Uterus (tissue), 4 donors: Measurements from ENCODE around the gene CRY2. TPM values are rescaled to one million over a fixed set of nuclear protein-coding genes. Genes with fewer than 3 reads are reported as not detected.

Source experiments
- DNase-seq, 2 donors: peaks; one replicate each; pipeline ENCODE4 v3.0.0-alpha.2; 2019 to 2020
- H3K27ac ChIP-seq, 2 donors: fragments of 200-600 bp; sonication (generic); 1 replicate in 1 of 2; 2 replicates in 1 of 2; pipeline ENCODE4 v1.5.1; 2016 to 2018
- H3K27me3 ChIP-seq, 2 donors: fragments of 200-600 bp; sonication (generic); one replicate each; pipeline ENCODE4 v1.5.1; 2018 to 2019; ENCODE audit warnings: control low read depth in 1 of 2
- H3K36me3 ChIP-seq, 2 donors: fragments of 200-600 bp; sonication (generic); one replicate each; pipeline ENCODE4 v1.5.1; 2019; ENCODE audit warnings: control low read depth in 1 of 2
- H3K4me1 ChIP-seq, 2 donors: fragments of 200-600 bp; sonication (generic); one replicate each; pipeline ENCODE4 v1.5.1; 2018 to 2019; ENCODE audit warnings: control low read depth in 1 of 2
- H3K4me3 ChIP-seq, 2 donors: fragments of 200-600 bp; sonication (generic); 1 replicate in 1 of 2; 2 replicates in 1 of 2; pipeline ENCODE4 v1.5.1; 2018 to 2019; ENCODE audit warnings: mild to moderate bottlenecking in 1 of 2
- H3K9me3 ChIP-seq, 2 donors: fragments of 200-600 bp; sonication (generic); one replicate each; pipeline ENCODE4 v1.5.1; 2019; ENCODE audit warnings: control low read depth in 1 of 2
- POLR2A ChIP-seq, 2 donors: fragments of 450-650 bp; IDR thresholded peaks; one replicate each; pipeline ENCODE4 v1.6.1; 2016; ENCODE audit warnings: antibody characterized with exemption in 2 of 2, mild to moderate bottlenecking in 1 of 2, moderate library complexity in 1 of 2
- intact Hi-C: fragments of 100-400 bp; cut with DNase I; formaldehyde crosslinking; loops from one replicate; pipeline ENCODE4 v1.15.1; 2023; ENCODE audit warnings: low total_unique reads
- total RNA-seq, 4 donors: library from RNA; depleted of rRNA in 3 of 4; stranded (reverse); fragments of >200 nt in 3 of 4; gene quantifications; one replicate each; pipeline versions ENCODE4 v1.1.0 to v1.2.4, GENCODE V29; 2014 to 2023
- TF ChIP-seq, protein P1 (sequence below), 4 experiments: fragments of 200-600 bp in 2 of 4; fragments of 450-650 bp in 2 of 4; sonication (generic) in 2 of 4; IDR thresholded peaks; one replicate each; pipeline ENCODE4 v1.5.1; 2016 to 2019; ENCODE audit warnings: antibody characterized with exemption in 4 of 4, mild to moderate bottlenecking in 2 of 4, moderate library complexity in 1 of 4
- donor health status: DM: yes; HTN: yes; CAD: no.

CRY2 gene
- total RNA-seq, 4 donors from 2014 or later: 22.1 to 91.8 (median 61.0) TPM

DNA sequence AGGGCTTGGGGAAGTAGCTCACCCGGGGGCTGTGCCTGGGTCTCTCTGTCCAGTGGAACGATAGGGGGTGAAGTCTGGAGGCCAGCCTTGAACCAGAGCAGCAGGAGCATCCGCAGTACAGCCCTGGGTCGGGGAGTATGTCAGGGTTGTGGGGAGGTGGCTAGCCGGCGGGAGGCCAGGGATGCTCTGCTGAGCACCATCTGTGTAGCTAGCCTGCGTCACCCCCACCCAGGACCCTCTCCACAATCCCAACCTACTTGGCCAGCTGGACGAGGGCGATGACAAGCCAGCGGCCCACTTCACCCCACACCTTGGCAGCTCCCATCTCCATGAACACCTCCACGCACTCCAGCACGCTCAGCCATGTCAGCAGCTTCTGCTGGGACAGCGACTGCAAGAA is 68.2 kb downstream of the CRY2 start:
- DNase-seq: no peak
- Histone ChIP-seq H3K27ac (no peak overlapping the region), H3K4me3 (no peak overlapping the region), H3K36me3 (no peaks in the 10 kb centered on the region), H3K27me3 (no peaks in the 10 kb centered on the region), H3K4me1 (peaks cover 4 to 7% of the 10 kb centered on the region in 2 donors), H3K9me3 (no peaks in the 10 kb centered on the region)
- TF ChIP-seq POLR2A (IDR thresholded peaks at IDR 0.05): no peak
- TF ChIP-seq, protein P1, sequence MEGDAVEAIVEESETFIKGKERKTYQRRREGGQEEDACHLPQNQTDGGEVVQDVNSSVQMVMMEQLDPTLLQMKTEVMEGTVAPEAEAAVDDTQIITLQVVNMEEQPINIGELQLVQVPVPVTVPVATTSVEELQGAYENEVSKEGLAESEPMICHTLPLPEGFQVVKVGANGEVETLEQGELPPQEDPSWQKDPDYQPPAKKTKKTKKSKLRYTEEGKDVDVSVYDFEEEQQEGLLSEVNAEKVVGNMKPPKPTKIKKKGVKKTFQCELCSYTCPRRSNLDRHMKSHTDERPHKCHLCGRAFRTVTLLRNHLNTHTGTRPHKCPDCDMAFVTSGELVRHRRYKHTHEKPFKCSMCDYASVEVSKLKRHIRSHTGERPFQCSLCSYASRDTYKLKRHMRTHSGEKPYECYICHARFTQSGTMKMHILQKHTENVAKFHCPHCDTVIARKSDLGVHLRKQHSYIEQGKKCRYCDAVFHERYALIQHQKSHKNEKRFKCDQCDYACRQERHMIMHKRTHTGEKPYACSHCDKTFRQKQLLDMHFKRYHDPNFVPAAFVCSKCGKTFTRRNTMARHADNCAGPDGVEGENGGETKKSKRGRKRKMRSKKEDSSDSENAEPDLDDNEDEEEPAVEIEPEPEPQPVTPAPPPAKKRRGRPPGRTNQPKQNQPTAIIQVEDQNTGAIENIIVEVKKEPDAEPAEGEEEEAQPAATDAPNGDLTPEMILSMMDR (IDR thresholded peaks at IDR 0.05): no peak
- intact Hi-C loops: loop anchor here (5.0 kb wide), 1 partner anchor 68 kb away; the partner anchor contains the start of gene CRY2

DNA sequence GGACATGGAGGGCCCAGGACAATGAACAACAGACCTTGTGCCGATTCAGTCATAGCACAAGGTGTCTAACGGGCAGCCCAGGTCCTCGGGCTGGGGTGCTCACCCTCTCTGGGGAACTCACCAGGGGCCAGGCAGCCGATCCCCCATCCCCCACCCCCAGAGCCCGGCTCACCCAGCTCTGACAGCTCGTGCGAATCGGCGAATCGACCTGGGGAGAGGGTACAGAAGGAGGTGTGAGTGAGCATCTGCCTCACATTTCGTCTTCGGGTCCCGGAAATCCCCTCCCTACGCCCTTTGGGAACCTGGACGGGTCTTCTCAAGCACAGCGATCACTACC is 70.0 kb downstream of the CRY2 start:
- DNase-seq: no peak
- intact Hi-C loops: loop anchor here (5.0 kb wide), 1 partner anchor 70 kb away; the partner anchor contains the start of gene CRY2
- Histone ChIP-seq H3K9me3 (no peaks in the 10 kb centered on the region), H3K36me3 (no peaks in the 10 kb centered on the region), H3K27ac (peak overlapping the region; percentile 85 to 86), H3K4me3 (peak overlapping the region; percentile 88 to 99), H3K27me3 (peaks cover 0 to 4% of the 10 kb centered on the region in 2 donors), H3K4me1 (peaks cover 7 to 9% of the 10 kb centered on the region in 2 donors)
- TF ChIP-seq POLR2A (IDR thresholded peaks at IDR 0.05): no peak
- TF ChIP-seq, protein P1 (IDR thresholded peaks at IDR 0.05): no peak

DNA sequence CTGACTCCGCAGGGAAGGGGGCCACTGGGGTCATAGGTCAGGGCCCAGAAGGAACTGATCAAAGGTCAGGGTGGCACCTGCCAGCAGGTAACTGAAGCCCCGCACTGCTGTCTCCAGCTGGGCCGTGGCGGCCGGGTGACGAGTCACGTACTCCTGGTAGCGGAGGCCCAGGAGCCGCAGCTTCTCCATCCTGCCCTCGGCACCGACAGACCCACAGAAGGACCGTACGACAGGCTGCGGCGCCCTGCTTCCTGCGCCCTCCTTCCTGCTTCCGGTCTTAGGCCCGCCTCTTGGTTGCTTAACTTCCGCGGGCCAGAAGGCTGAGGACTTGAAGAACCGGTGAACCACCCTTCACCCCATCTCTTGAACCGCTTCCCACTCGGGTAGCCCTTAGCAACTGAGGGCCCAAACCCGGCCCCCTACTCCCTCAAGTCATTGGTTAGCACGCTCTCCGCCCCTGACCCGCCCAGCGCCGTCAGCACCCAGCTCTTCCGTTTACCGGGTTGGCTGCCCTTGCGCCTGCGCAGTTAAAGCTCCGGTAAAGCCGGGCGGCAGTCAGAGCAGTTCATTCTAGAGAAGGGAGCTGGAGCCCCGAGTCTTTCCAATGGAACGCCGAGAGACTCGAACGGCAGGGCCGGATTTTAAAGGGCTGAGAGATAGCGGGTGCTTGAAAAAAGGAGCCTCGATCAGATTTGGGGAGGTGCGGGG is 70.5 kb downstream of the CRY2 start, which contains the start of gene PEX16:
Gene PEX16, minus strand, starts transcription at position 255 of the 708 bp plus-strand sequence. Its CDS starts 66 bp downstream, at position 189.
- H3K9me3 ChIP-seq: no peaks in the 10 kb centered on the region
- TF ChIP-seq, protein P1 (IDR thresholded peaks at IDR 0.05): no peak
- peak; percentile 70 to 89 for TF ChIP-seq POLR2A (IDR thresholded peaks at IDR 0.05)
- no peaks in the 10 kb centered on the region for H3K36me3 ChIP-seq
- peaks cover 0 to 9% of the 10 kb centered on the region in 2 donors for H3K27me3 ChIP-seq
- H3K4me1 ChIP-seq: peaks cover 7 to 14% of the 10 kb centered on the region in 2 donors
- peak; percentile 98 for DNase-seq
- peak within 1 kb of the TSS; percentile 85 to 86 for H3K27ac ChIP-seq
- intact Hi-C loops: loop anchor here (5.0 kb wide), 1 partner anchor 70 kb away; the partner anchor contains the start of gene CRY2
- H3K4me3 ChIP-seq: peak within 1 kb of the TSS; percentile 88 to 99

DNA sequence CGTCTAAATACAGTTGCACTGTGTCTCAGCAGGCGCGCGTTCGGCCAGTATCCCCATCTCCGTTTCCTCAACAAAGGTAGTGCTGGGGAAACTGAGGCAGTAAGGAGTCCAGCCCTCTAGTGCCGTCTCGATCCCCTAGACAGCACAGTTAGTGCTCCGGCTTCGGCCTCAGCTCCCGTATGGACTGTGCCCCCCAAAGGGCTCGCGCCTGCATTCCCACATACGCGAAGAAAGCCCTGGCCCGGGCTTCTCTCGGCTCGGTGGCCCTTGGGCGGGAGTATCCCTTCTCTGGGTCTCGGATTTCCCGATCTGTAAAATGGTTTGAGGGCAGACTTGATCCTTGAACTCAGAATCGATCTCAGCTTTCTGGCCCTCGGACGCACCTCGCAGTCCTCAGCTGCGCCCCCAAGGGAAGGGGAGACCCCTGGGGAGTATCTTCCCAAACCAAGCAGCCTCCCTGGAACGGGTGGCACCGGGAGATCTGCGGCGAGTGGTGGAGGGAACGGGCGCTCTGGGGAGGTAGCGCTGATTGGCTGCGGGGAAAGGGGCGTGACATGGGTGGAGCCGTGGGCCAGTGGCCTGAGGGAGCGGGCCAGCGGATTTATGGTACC is 71.2 kb downstream of the CRY2 start:
- Histone ChIP-seq H3K9me3 (no peaks in the 10 kb centered on the region), H3K27me3 (peaks cover 0 to 12% of the 10 kb centered on the region in 2 donors), H3K4me3 (peak overlapping the region; percentile 88 to 99), H3K36me3 (no peaks in the 10 kb centered on the region), H3K27ac (peak overlapping the region; percentile 85 to 86), H3K4me1 (peaks cover 7 to 20% of the 10 kb centered on the region in 2 donors)
- intact Hi-C loops: loop anchor here (5.0 kb wide), 1 partner anchor 71 kb away; the partner anchor contains the start of gene CRY2
- DNase-seq: peak; percentile 86 to 88
- peak; percentile 55 to 76 for TF ChIP-seq POLR2A (IDR thresholded peaks at IDR 0.05)
- TF ChIP-seq, protein P1 (IDR thresholded peaks at IDR 0.05): no peak
